ENCODE measurements around the gene CABP5. TPM values are rescaled to one million over a fixed set of nuclear protein-coding genes. Genes with fewer than 3 reads are reported as not detected.

The CABP5 gene
- total RNA-seq, 1 experiment from 2014 or later, result not detected

GRCh38 chr19:48085904-48086864, 42.3 kb upstream of the CABP5 start (continued):
- TF ChIP-seq PREB (CRISPR knock-in tag; IDR thresholded peaks at IDR 0.05; ENCODE audit: borderline replicate concordance) (no peak), PRRX2 (CRISPR knock-in tag; IDR thresholded peaks at IDR 0.05) (no peak), CBFB (CRISPR knock-in tag; IDR thresholded peaks at IDR 0.05; ENCODE audit: low read depth) (no peak), TEAD1 (CRISPR knock-in tag; IDR thresholded peaks at IDR 0.05) (no peak), JUN (CRISPR knock-in tag; IDR thresholded peaks at IDR 0.05) (no peak), GTF2I (CRISPR knock-in tag; conservative IDR thresholded peaks at IDR 0.05) (no peak), ERG (CRISPR knock-in tag; IDR thresholded peaks at IDR 0.05) (no peak), ATF1 (CRISPR knock-in tag; IDR thresholded peaks at IDR 0.05) (no peak), RORB (CRISPR knock-in tag; IDR thresholded peaks at IDR 0.05) (no peak), MXD4 (CRISPR knock-in tag; IDR thresholded peaks at IDR 0.05; ENCODE audit: borderline replicate concordance) (no peak)

- DNase-seq (ENCODE audit: low spot score) (no peak), ATAC-seq (no peak)
- no peak for TF ChIP-seq TCF7 (CRISPR knock-in tag; IDR thresholded peaks at IDR 0.05; ENCODE audit: low read depth)
- no peak for TF ChIP-seq ERG (CRISPR knock-in tag; IDR thresholded peaks at IDR 0.05)
- TF ChIP-seq FOXP4 (CRISPR knock-in tag; IDR thresholded peaks at IDR 0.05), result no peak
- TF ChIP-seq CBFB (CRISPR knock-in tag; IDR thresholded peaks at IDR 0.05; ENCODE audit: low read depth), result no peak
- TF ChIP-seq HMGXB4 (CRISPR knock-in tag; IDR thresholded peaks at IDR 0.05), result no peak
- no peak for TF ChIP-seq MXD4 (CRISPR knock-in tag; IDR thresholded peaks at IDR 0.05; ENCODE audit: borderline replicate concordance)
- no peak for TF ChIP-seq KAT7 (CRISPR knock-in tag; IDR thresholded peaks at IDR 0.05; ENCODE audit: borderline replicate concordance)
- no peak for TF ChIP-seq FOXP1 (CRISPR knock-in tag; IDR thresholded peaks at IDR 0.05; ENCODE audit: borderline replicate concordance)
- TF ChIP-seq ZNF396 (CRISPR knock-in tag; IDR thresholded peaks at IDR 0.05; ENCODE audit: borderline replicate concordance), result no peak
- TF ChIP-seq FOXJ3 (CRISPR knock-in tag; IDR thresholded peaks at IDR 0.05; ENCODE audit: borderline replicate concordance), result no peak
- no peak for TF ChIP-seq E2F5 (CRISPR knock-in tag; IDR thresholded peaks at IDR 0.05)
- Mint-ChIP-seq H3K36me3 (no peaks in the 10 kb centered on the region), H3K4me1 (no peaks in the 10 kb centered on the region), H3K27me3 (ENCODE audit: low read depth) (no peaks in the 10 kb centered on the region; the same call in 1 of the 2 replicates), H3K27ac (no peak overlapping the region), H3K9me3 (peaks cover 9% of the 10 kb centered on the region; the same call in 1 of the 2 replicates), H3K4me3 (no peak overlapping the region)
- ChIA-PET CTCF (interaction anchor here (1.0 to 3.3 kb wide), 2 partner anchors 80 to 122 kb away, joined by 3 to 21 read pairs; no protein-coding TSS in a partner anchor), POLR2A (no interaction called here)
These were observed 41.2 kb upstream of the CABP5 start for GRCh38 chr19:48085076-48085475.

Measured in WTC11 (cell line).